Mucosa of rectum (tissue), 2 donors: ENCODE measurements around the gene TSC22D3.

Experiments used
- H3K27ac ChIP-seq, 2 donors: one replicate each; pipeline ENCODE4 v1.7.0; 2013; ENCODE audit warnings: inconsistent platforms in 2 of 2, low read depth in 2 of 2, low read length in 2 of 2
- H3K27me3 ChIP-seq, 2 donors: one replicate each; pipeline ENCODE4 v1.7.0; 2013; ENCODE audit warnings: low read length in 2 of 2; ENCODE audit not compliant: control insufficient read depth in 2 of 2, insufficient read depth in 2 of 2
- H3K36me3 ChIP-seq, 2 donors: one replicate each; pipeline ENCODE4 v1.7.0; 2013; ENCODE audit warnings: low read length in 2 of 2; ENCODE audit not compliant: control insufficient read depth in 2 of 2, insufficient read depth in 2 of 2
- H3K4me1 ChIP-seq, 2 donors: one replicate each; pipeline ENCODE4 v1.7.0; 2013; ENCODE audit warnings: low read length in 2 of 2, mild to moderate bottlenecking in 1 of 2; ENCODE audit not compliant: control insufficient read depth in 2 of 2, insufficient read depth in 2 of 2
- H3K4me3 ChIP-seq, 2 donors: one replicate each; pipeline ENCODE4 v1.7.0; 2013; ENCODE audit warnings: low read length in 2 of 2
- H3K9ac ChIP-seq, 2 donors: one replicate each; pipeline ENCODE4 v1.7.0; 2013; ENCODE audit warnings: low read length in 2 of 2, low read depth in 1 of 2, mild to moderate bottlenecking in 1 of 2
- H3K9me3 ChIP-seq, 2 donors: one replicate each; pipeline ENCODE4 v1.7.0; 2013; ENCODE audit warnings: low read length in 2 of 2; ENCODE audit not compliant: control insufficient read depth in 2 of 2
- donor health status: healthy.
- donor health status: Normal muscosa, but diverticular disease.

Gene TSC22D3

GRCh38 chrX:107684956-107685385 is 90.6 kb downstream of the TSC22D3 start:
- H3K27me3 ChIP-seq, result no peaks in the 10 kb centered on the region
- H3K27ac ChIP-seq, result peak overlapping the region in 1 of 2 donors; percentile 69
- no peaks in the 10 kb centered on the region for H3K36me3 ChIP-seq
- no peaks in the 10 kb centered on the region for H3K9me3 ChIP-seq
- peaks cover 3 to 26% of the 10 kb centered on the region in 2 donors for H3K4me1 ChIP-seq
- no peak overlapping the region for H3K9ac ChIP-seq
- no peak overlapping the region for H3K4me3 ChIP-seq

GRCh38 chrX:107683931-107684330 is 91.7 kb downstream of the TSC22D3 start:
- Histone ChIP-seq H3K27ac (peak overlapping the region in 1 of 2 donors; percentile 61), H3K4me3 (no peak overlapping the region), H3K27me3 (no peaks in the 10 kb centered on the region), H3K4me1 (peaks cover 11 to 26% of the 10 kb centered on the region in 2 donors), H3K36me3 (no peaks in the 10 kb centered on the region), H3K9ac (no peak overlapping the region), H3K9me3 (no peaks in the 10 kb centered on the region)

GRCh38 chrX:107683124-107683895 is 92.3 kb downstream of the TSC22D3 start:
- Histone ChIP-seq H3K27me3 (no peaks in the 10 kb centered on the region), H3K9me3 (no peaks in the 10 kb centered on the region), H3K9ac (no peak overlapping the region), H3K4me3 (no peak overlapping the region), H3K27ac (peak overlapping the region; percentile 33 to 44), H3K36me3 (no peaks in the 10 kb centered on the region), H3K4me1 (peaks cover 11 to 26% of the 10 kb centered on the region in 2 donors)

- Histone ChIP-seq H3K27ac (no peak overlapping the region), H3K9me3 (no peaks in the 10 kb centered on the region), H3K9ac (no peak overlapping the region), H3K27me3 (no peaks in the 10 kb centered on the region), H3K4me3 (no peak overlapping the region), H3K36me3 (no peaks in the 10 kb centered on the region), H3K4me1 (peaks cover 11 to 30% of the 10 kb centered on the region in 2 donors)
Observed at GRCh38 chrX:107682256-107682655, 93.3 kb downstream of the TSC22D3 start.

- H3K9ac ChIP-seq, result no peak overlapping the region
- H3K4me3 ChIP-seq, result no peak overlapping the region
- peaks cover 18 to 38% of the 10 kb centered on the region in 2 donors for H3K4me1 ChIP-seq
- no peaks in the 10 kb centered on the region for H3K27me3 ChIP-seq
- no peaks in the 10 kb centered on the region for H3K9me3 ChIP-seq
- no peaks in the 10 kb centered on the region for H3K36me3 ChIP-seq
- peak overlapping the region; percentile 19 to 92 for H3K27ac ChIP-seq
Observed at GRCh38 chrX:107678957-107679740, 96.4 kb downstream of the TSC22D3 start.

GRCh38 chrX:107677909-107678308 is 97.7 kb downstream of the TSC22D3 start:
- Histone ChIP-seq H3K36me3 (no peaks in the 10 kb centered on the region), H3K4me1 (peaks cover 23 to 39% of the 10 kb centered on the region in 2 donors), H3K9ac (peak overlapping the region in 1 of 2 donors; percentile 19), H3K27me3 (no peaks in the 10 kb centered on the region), H3K9me3 (no peaks in the 10 kb centered on the region), H3K4me3 (no peak overlapping the region), H3K27ac (peak overlapping the region; percentile 92)

GRCh38 chrX:107677501-107677901 is 98.1 kb downstream of the TSC22D3 start:
- Histone ChIP-seq H3K9ac (peak overlapping the region; percentile 26 to 55), H3K9me3 (no peaks in the 10 kb centered on the region), H3K4me1 (peaks cover 19 to 36% of the 10 kb centered on the region in 2 donors), H3K36me3 (no peaks in the 10 kb centered on the region), H3K4me3 (peak overlapping the region; percentile 73 to 78), H3K27ac (peak overlapping the region; percentile 92), H3K27me3 (no peaks in the 10 kb centered on the region)

- no peaks in the 10 kb centered on the region for H3K9me3 ChIP-seq
- peaks cover 19 to 29% of the 10 kb centered on the region in 2 donors for H3K4me1 ChIP-seq
- H3K9ac ChIP-seq, result peak overlapping the region; percentile 77 to 79
- no peaks in the 10 kb centered on the region for H3K27me3 ChIP-seq
- H3K27ac ChIP-seq, result peak overlapping the region; percentile 92
- H3K36me3 ChIP-seq, result no peaks in the 10 kb centered on the region
- H3K4me3 ChIP-seq, result peak overlapping the region; percentile 73 to 78
Observed at GRCh38 chrX:107676559-107677378, 98.8 kb downstream of the TSC22D3 start.

- Histone ChIP-seq H3K36me3 (no peaks in the 10 kb centered on the region), H3K9ac (peak overlapping the region; percentile 77 to 79)
Observed at GRCh38 chrX:107675823-107676555, 99.6 kb downstream of the TSC22D3 start.

More at GRCh38 chrX:107675823-107676555, 99.6 kb downstream of the TSC22D3 start:
- H3K27me3 ChIP-seq, result no peaks in the 10 kb centered on the region
- peaks cover 19 to 29% of the 10 kb centered on the region in 2 donors for H3K4me1 ChIP-seq
- H3K27ac ChIP-seq, result peak overlapping the region; percentile 92
- peak overlapping the region; percentile 73 to 78 for H3K4me3 ChIP-seq
- no peaks in the 10 kb centered on the region for H3K9me3 ChIP-seq
